Hypothalamus (tissue), 51 donors: ENCODE measurements around the gene NPIPA3.
"Not testable (repeated sequence)": the region's sequence is repeated elsewhere in the genome, so short reads cannot be mapped to it uniquely, and the experiment has no call there.

Experiments
- DNase-seq, 51 donors: peaks; one replicate each; lab custom pipeline; 2025; lab: John Stamatoyannopoulos, UW

The NPIPA3 gene

GRCh38 chr16:14703156-14704011 lies at the start of gene NPIPA3:
Gene NPIPA3, plus strand, starts transcription at chr16:14703411. Its CDS starts 5,533 bp downstream, at chr16:14708944.
- not testable (repeated sequence) for DNase-seq

GRCh38 chr16:14658063-14658462 lies 45.1 kb upstream of the NPIPA3 start:
- DNase-seq: no peak

- no peak for DNase-seq
Measured at GRCh38 chr16:14667347-14668266, 35.6 kb upstream of the NPIPA3 start.

GRCh38 chr16:14668556-14669223 lies 34.5 kb upstream of the NPIPA3 start:
- DNase-seq: no peak

GRCh38 chr16:14669776-14670175 lies 33.4 kb upstream of the NPIPA3 start:
- no peak for DNase-seq

- no peak for DNase-seq
Measured at GRCh38 chr16:14672403-14672971, 30.7 kb upstream of the NPIPA3 start.

- DNase-seq: no peak
Measured at GRCh38 chr16:14676633-14677032, 26.6 kb upstream of the NPIPA3 start.

- DNase-seq: no peak
Measured at GRCh38 chr16:14677627-14678026, 25.6 kb upstream of the NPIPA3 start.

- DNase-seq: no peak
Measured at GRCh38 chr16:14678748-14679497, 24.3 kb upstream of the NPIPA3 start.

GRCh38 chr16:14680396-14680795 lies 22.8 kb upstream of the NPIPA3 start:
- not testable (repeated sequence) for DNase-seq

GRCh38 chr16:14681115-14681514 lies 22.1 kb upstream of the NPIPA3 start:
- no peak for DNase-seq

- DNase-seq: no peak
Measured at GRCh38 chr16:14682121-14682520, 21.1 kb upstream of the NPIPA3 start.

GRCh38 chr16:14685870-14686793 lies 17.1 kb upstream of the NPIPA3 start:
- DNase-seq: not testable (repeated sequence)

- not testable (repeated sequence) for DNase-seq
Measured at GRCh38 chr16:14694129-14694528, 9.1 kb upstream of the NPIPA3 start, which contains the start of gene PLA2G10. Gene PLA2G10, minus strand, starts transcription at chr16:14694308. Its CDS starts 79 bp downstream, at chr16:14694229.

GRCh38 chr16:14701859-14702258 lies 1.4 kb upstream of the NPIPA3 start:
- not testable (repeated sequence) for DNase-seq

GRCh38 chr16:14702672-14703071 lies 539 bp upstream of the NPIPA3 start:
- DNase-seq: not testable (repeated sequence)

GRCh38 chr16:14733233-14733632 lies 30.0 kb downstream of the NPIPA3 start:
- DNase-seq: not testable (repeated sequence)

GRCh38 chr16:14740832-14741385 lies 37.7 kb downstream of the NPIPA3 start:
- DNase-seq: not testable (repeated sequence)
